ENCODE data around the gene CFLAR. TPM values are rescaled to one million over a fixed set of nuclear protein-coding genes. Genes with fewer than 3 reads are reported as not detected.

The CFLAR gene
- total RNA-seq, 1 donor from 2014 or later, result 16.7 TPM

- peaks cover 5% of the 10 kb centered on the region for H3K36me3 Mint-ChIP-seq (ENCODE audit: low read depth)
- peaks cover 11% of the 10 kb centered on the region for H3K4me1 Mint-ChIP-seq
- H3K27ac Mint-ChIP-seq (ENCODE audit: unreplicated experiment), result peak overlapping the region; percentile 20
- peaks cover 8% of the 10 kb centered on the region for H3K27me3 Mint-ChIP-seq (ENCODE audit: low read depth)
- DNase-seq (ENCODE audit: low read depth, low spot score), result no peak
- no peak for TF ChIP-seq CTCF (conservative IDR thresholded peaks at IDR 0.05)
- H3K9me3 Mint-ChIP-seq, result no peaks in the 10 kb centered on the region
- no peak overlapping the region for H3K4me3 Mint-ChIP-seq
Measured at GRCh38 chr2:201128933-201129505, 13.1 kb downstream of the CFLAR start.

- H3K27ac Mint-ChIP-seq (ENCODE audit: unreplicated experiment), result no peak overlapping the region
- H3K27me3 Mint-ChIP-seq (ENCODE audit: low read depth), result peaks cover 2% of the 10 kb centered on the region
- H3K9me3 Mint-ChIP-seq, result no peaks in the 10 kb centered on the region
- no peaks in the 10 kb centered on the region for H3K4me1 Mint-ChIP-seq
- H3K36me3 Mint-ChIP-seq (ENCODE audit: low read depth), result peaks cover 5% of the 10 kb centered on the region
- TF ChIP-seq CTCF (conservative IDR thresholded peaks at IDR 0.05), result no peak
- no peak overlapping the region for H3K4me3 Mint-ChIP-seq
- no peak for DNase-seq (ENCODE audit: low read depth, low spot score)
Measured at GRCh38 chr2:201130524-201131186, 14.7 kb downstream of the CFLAR start.

GRCh38 chr2:201132518-201132917, 16.6 kb downstream of the CFLAR start:
- Mint-ChIP-seq H3K4me1 (peaks cover 6% of the 10 kb centered on the region), H3K27ac (ENCODE audit: unreplicated experiment) (peak overlapping the region; percentile 29), H3K4me3 (no peak overlapping the region), H3K9me3 (no peaks in the 10 kb centered on the region), H3K27me3 (ENCODE audit: low read depth) (peaks cover 2% of the 10 kb centered on the region), H3K36me3 (ENCODE audit: low read depth) (peaks cover 5% of the 10 kb centered on the region)
- no peak for DNase-seq (ENCODE audit: low read depth, low spot score)
- TF ChIP-seq CTCF (conservative IDR thresholded peaks at IDR 0.05), result no peak

- DNase-seq (ENCODE audit: low read depth, low spot score), result no peak
- Mint-ChIP-seq H3K4me3 (no peak overlapping the region), H3K9me3 (no peaks in the 10 kb centered on the region), H3K4me1 (peaks cover 6% of the 10 kb centered on the region), H3K36me3 (ENCODE audit: low read depth) (peaks cover 5% of the 10 kb centered on the region), H3K27me3 (ENCODE audit: low read depth) (no peaks in the 10 kb centered on the region), H3K27ac (ENCODE audit: unreplicated experiment) (no peak overlapping the region)
- TF ChIP-seq CTCF (conservative IDR thresholded peaks at IDR 0.05), result no peak
Measured at GRCh38 chr2:201135386-201135785, 19.4 kb downstream of the CFLAR start.

GRCh38 chr2:201136889-201137321, 20.9 kb downstream of the CFLAR start:
- H3K27ac Mint-ChIP-seq (ENCODE audit: unreplicated experiment), result peak overlapping the region; percentile 85

More at GRCh38 chr2:201136889-201137321, 20.9 kb downstream of the CFLAR start:
- H3K27me3 Mint-ChIP-seq (ENCODE audit: low read depth), result no peaks in the 10 kb centered on the region
- peaks cover 6% of the 10 kb centered on the region for H3K4me1 Mint-ChIP-seq
- H3K9me3 Mint-ChIP-seq, result no peaks in the 10 kb centered on the region
- TF ChIP-seq CTCF (conservative IDR thresholded peaks at IDR 0.05), result no peak
- H3K4me3 Mint-ChIP-seq, result no peak overlapping the region
- DNase-seq (ENCODE audit: low read depth, low spot score), result no peak
- H3K36me3 Mint-ChIP-seq (ENCODE audit: low read depth), result peaks cover 5% of the 10 kb centered on the region

Data from neural crest cell (in vitro differentiated cells).